Stimulated activated CD4-positive, alpha-beta T cell treated with anti-CD3 and anti-CD28 coated beads, TNF-alpha, amount 100 ng/mL, for 1 hour (primary cell): ENCODE measurements around the gene SLC22A1.
"Not testable (repeated sequence)": the region's sequence is repeated elsewhere in the genome, so short reads cannot be mapped to it uniquely, and the experiment has no call there.

ENCODE experiments used
- DNase-seq, 3 donors: peaks; one replicate each; pipeline ENCODE4 v3.0.0-alpha.2; 2020; ENCODE audit warnings: low read depth in 3 of 3, low spot score in 1 of 3

SLC22A1 gene

GRCh38 chr6:160137130-160137988 is 15.7 kb downstream of the SLC22A1 start:
- no peak for DNase-seq

DNA sequence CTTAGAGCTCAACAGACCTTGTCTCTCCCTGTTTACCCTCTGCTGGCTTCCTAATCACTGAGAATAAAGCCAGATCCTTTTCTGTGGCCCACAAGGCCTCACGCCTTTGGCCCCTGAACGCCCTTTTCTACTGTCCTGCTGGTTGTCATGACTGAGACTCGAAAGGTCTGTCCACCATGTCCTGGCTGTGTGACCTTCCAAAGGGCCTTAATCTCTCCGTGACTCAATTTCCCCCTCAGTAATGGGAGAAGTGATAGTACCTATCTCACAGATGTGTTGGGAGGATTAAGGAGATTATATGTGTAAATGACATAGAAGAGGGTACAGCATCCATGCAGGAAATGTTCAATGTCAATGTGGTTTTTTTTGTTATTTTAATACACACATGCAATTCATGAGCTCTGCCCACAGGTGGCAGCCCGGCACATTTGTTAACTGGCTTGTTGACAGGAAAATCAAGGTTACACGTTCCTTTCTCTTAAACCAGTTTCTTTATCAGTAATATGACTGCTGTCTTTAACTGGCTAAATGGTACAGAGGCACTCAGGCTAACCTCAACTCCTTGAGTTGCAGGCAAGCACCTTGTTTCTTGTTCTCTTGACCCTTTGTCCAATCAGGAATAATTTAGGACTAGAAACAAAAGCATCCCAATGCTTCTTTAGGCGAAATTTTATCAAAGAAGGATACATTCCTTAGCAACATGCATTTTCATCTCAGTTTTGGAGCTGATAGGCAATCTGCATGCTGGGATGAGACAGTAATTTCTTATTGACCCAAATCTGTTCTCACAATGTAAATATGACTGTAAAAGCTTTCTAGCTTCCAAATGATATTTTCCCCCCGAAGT is 16.6 kb downstream of the SLC22A1 start:
- DNase-seq = peak in 2 of 3 donors; percentile 16 to 42

DNA sequence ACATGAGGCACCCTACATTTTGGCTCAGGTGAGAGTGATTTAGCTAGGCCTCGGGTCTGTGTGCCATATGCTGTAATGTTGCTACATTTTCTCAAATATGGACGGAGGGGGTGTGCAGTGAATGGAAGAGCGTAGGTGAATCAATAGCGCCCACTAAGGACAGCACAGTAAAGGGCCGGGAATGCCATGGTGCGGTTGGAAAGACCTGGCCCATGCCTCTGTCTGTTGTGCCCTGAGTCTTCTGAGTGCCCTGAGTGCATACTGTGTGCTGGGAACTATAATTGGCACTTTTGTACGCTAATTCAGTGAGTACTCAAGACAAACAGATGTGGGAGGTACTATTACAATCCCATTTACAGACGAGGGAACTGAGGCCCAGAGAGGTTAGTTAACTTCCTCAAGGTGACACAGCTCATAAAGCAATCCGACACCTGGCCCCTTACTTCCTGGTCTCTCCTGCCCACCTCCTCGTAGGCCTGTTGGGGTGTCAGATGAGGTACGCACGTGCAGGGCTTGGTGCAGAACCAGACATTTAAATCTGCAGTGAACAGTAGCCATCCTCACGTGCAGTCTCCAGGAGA is 17.3 kb downstream of the SLC22A1 start:
- DNase-seq = no peak

GRCh38 chr6:160139420-160139851 is 17.8 kb downstream of the SLC22A1 start:
- DNase-seq = no peak

- not testable (repeated sequence) for DNase-seq
Observed at GRCh38 chr6:160140493-160140892, 18.9 kb downstream of the SLC22A1 start.

- DNase-seq = no peak
Observed at GRCh38 chr6:160141001-160141726, 19.5 kb downstream of the SLC22A1 start.

- no peak for DNase-seq
Observed at GRCh38 chr6:160142115-160142715, 20.6 kb downstream of the SLC22A1 start.

GRCh38 chr6:160146454-160147145 is 25.0 kb downstream of the SLC22A1 start:
- no peak for DNase-seq

DNA sequence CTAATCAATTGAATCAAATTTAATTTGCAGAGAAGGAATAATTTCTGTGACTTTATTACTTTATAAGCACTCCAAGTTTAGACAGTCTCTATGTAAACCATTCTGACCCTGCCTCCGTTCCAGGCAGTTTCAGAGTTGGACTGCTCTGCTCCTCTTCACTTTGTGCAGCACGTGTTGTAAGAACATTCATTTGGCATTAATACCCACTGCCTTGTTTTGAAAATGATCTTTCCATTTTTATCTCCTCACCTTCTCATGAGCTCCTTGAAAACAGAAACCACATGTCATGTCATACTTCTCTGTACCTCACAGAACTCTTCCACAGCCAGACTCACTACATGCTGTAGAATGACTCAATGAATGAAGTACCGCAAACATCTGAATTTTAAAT is 25.5 kb downstream of the SLC22A1 start:
- no peak for DNase-seq

DNA sequence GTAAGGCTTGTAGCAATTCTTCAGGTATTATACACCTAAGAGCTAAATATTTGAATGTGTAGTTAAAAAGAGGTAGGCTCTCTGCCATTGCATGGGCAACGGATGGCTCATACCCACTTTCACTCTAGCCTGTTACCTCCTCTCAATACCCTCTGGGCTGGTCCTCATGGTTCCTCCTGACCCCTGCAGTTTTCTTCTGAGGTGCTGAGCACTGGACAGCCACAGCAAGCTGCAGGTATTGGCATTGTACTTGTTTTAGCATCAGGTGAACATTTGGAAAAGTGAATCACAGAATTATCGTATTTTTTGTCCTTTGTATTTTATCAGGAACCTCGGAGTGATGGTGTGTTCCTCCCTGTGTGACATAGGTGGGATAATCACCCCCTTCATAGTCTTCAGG is 32.9 kb downstream of the SLC22A1 start:
- no peak for DNase-seq

- no peak for DNase-seq
Observed at GRCh38 chr6:160156842-160157241, 35.2 kb downstream of the SLC22A1 start.

- no peak for DNase-seq
Observed at GRCh38 chr6:160160450-160160849, 38.8 kb downstream of the SLC22A1 start.

GRCh38 chr6:160160929-160161646 is 39.5 kb downstream of the SLC22A1 start:
- no peak for DNase-seq

DNA sequence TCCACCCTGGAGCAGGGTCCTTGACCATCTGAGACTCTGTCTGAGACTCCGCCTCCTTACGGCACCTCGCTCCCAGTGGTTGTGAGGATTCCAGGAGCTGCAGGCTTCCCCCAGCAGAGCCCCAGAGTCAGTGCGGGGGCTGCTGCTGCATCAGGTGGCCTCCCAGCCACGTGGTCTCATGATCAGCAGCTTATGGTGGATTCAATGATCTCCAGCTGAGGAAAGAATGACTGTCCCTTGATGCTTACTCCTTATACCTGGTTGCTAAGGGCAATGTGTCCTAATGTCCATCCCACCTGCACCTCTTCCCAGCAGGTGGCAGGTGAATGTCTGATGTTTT is 40.0 kb downstream of the SLC22A1 start:
- DNase-seq = no peak

- DNase-seq = no peak
Observed at GRCh38 chr6:160162030-160162566, 40.5 kb downstream of the SLC22A1 start.

DNA sequence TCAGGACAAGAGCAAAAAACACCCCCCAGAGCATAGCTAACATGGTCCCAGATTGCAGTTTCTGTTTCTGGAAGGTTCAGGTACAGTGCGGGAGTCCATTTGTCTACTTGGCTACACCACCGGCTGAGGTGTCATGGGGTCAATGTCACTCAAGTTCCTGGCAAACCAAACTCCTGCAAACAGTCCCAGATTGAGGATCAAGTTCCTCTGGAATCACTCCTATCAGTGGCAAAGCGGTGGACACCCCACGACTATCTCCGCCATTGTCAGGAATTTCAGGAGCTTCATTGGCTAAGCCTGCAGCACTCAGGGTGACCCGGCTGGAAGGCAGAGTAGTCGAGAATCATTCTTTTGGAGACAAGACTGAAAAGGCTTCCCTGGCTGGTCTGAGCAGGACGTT is 41.8 kb downstream of the SLC22A1 start:
- no peak for DNase-seq

DNA sequence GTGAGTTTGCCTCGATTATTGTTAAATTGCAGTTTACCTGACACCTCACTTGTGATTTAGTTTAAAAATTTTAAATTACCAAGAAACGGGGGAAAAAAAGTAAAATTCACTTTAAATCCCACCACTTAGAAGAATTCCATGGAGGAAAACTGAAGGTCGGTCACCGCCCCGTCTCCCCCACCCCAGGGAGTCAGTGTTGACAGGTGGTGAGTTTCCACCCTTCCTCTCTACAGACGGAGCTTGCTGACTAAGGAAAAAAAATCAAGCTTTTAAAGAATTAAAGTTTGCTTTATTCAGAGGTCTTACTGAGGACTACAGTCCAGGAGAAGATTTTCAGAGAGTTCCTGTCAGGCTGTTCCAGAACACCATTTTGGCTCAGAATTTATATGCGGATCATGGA is 42.3 kb downstream of the SLC22A1 start:
- no peak for DNase-seq

GRCh38 chr6:160165928-160166327 is 44.3 kb downstream of the SLC22A1 start:
- DNase-seq = not testable (repeated sequence)
